H9 (cell line): ENCODE measurements around the gene ZC3H7B. TPM values are rescaled to one million over a fixed set of nuclear protein-coding genes. Genes with fewer than 3 reads are reported as not detected.

Experiments
- DNase-seq: peaks from one replicate; pipeline ENCODE4 v3.0.0-alpha.2; 2017
- H2AFZ ChIP-seq: one replicate; pipeline ENCODE4 v1.6.1; 2013; ENCODE audit warnings: mild to moderate bottlenecking, low read length, control low read depth, moderate library complexity
- H2AK5ac ChIP-seq: 2 replicates; pipeline ENCODE4 v1.6.1; 2013; ENCODE audit warnings: low read length, control low read depth, mixed read lengths; ENCODE audit not compliant: insufficient read length
- H2BK120ac ChIP-seq: one replicate; pipeline ENCODE4 v1.6.1; 2013; ENCODE audit warnings: low read depth, mild to moderate bottlenecking, low read length, control low read depth, inconsistent platforms; ENCODE audit not compliant: poor library complexity, severe bottlenecking
- H2BK12ac ChIP-seq: 2 replicates; pipeline ENCODE4 v1.6.1; 2013; ENCODE audit warnings: low read length, control low read depth, mixed read lengths, low read depth; ENCODE audit not compliant: insufficient read length
- H2BK15ac ChIP-seq: 2 replicates; pipeline ENCODE4 v1.6.1; 2013; ENCODE audit warnings: low read depth, low read length, control low read depth
- H2BK20ac ChIP-seq: one replicate; pipeline ENCODE4 v1.6.1; 2013; ENCODE audit warnings: low read depth, mild to moderate bottlenecking, low read length, control low read depth, inconsistent platforms; ENCODE audit not compliant: poor library complexity, severe bottlenecking
- H2BK5ac ChIP-seq: 2 replicates; pipeline ENCODE4 v1.6.1; 2013; ENCODE audit warnings: low read length, control low read depth, mixed read lengths; ENCODE audit not compliant: insufficient read length
- H3K14ac ChIP-seq: 2 replicates; pipeline ENCODE4 v1.6.1; 2013; ENCODE audit warnings: low read length, control low read depth; ENCODE audit not compliant: insufficient read depth
- H3K18ac ChIP-seq: 2 replicates; pipeline ENCODE4 v1.6.1; 2013; ENCODE audit warnings: low read depth, mild to moderate bottlenecking, mixed read lengths, low read length, control low read depth; ENCODE audit not compliant: insufficient read length
- H3K23ac ChIP-seq: 2 replicates; pipeline ENCODE4 v1.6.1; 2013; ENCODE audit warnings: low read length, control low read depth, mixed read lengths, low read depth; ENCODE audit not compliant: insufficient read length
- H3K23me2 ChIP-seq: 2 replicates; pipeline ENCODE4 v1.6.1; 2013; ENCODE audit warnings: low read depth, mild to moderate bottlenecking, mixed read lengths, low read length, control low read depth; ENCODE audit not compliant: insufficient read length, poor library complexity, severe bottlenecking
- H3K27ac ChIP-seq: 2 replicates; pipeline ENCODE4 v1.5.1; 2013; ENCODE audit warnings: low read length, control low read depth, mixed read lengths, low read depth; ENCODE audit not compliant: insufficient read length
- H3K27me3 ChIP-seq: 2 replicates; pipeline ENCODE4 v1.6.1; 2013; ENCODE audit warnings: low read length, control low read depth, inconsistent platforms; ENCODE audit not compliant: insufficient read depth
- H3K4ac ChIP-seq: 2 replicates; pipeline ENCODE4 v1.6.1; 2013; ENCODE audit warnings: low read depth, mild to moderate bottlenecking, control low read depth, inconsistent platforms, low read length, moderate library complexity
- H3K4me1 ChIP-seq: 2 replicates; pipeline ENCODE4 v1.6.1; 2013; ENCODE audit warnings: low read length, control low read depth, inconsistent platforms; ENCODE audit not compliant: insufficient read depth
- H3K4me2 ChIP-seq: 2 replicates; pipeline ENCODE4 v1.6.1; 2013; ENCODE audit warnings: low read length, control low read depth, mixed read lengths; ENCODE audit not compliant: insufficient read length, insufficient read depth
- H3K56ac ChIP-seq: 2 replicates; pipeline ENCODE4 v1.6.1; 2013; ENCODE audit warnings: low read depth, mild to moderate bottlenecking, mixed read lengths, low read length, control low read depth; ENCODE audit not compliant: insufficient read length
- H3K79me1 ChIP-seq: 2 replicates; pipeline ENCODE4 v1.6.1; 2013; ENCODE audit warnings: low read depth, mild to moderate bottlenecking, moderate library complexity, low read length, control low read depth, inconsistent platforms; ENCODE audit not compliant: insufficient read depth, poor library complexity, severe bottlenecking
- H3K79me2 ChIP-seq: 2 replicates; pipeline ENCODE4 v1.6.1; 2013; ENCODE audit warnings: low read length, control low read depth, inconsistent platforms; ENCODE audit not compliant: insufficient read depth
- H3K9ac ChIP-seq: 2 replicates; pipeline ENCODE4 v1.6.1; 2013; ENCODE audit warnings: low read length, control low read depth, mixed read lengths; ENCODE audit not compliant: insufficient read length; ENCODE audit errors: extremely low read depth
- H3K9me3 ChIP-seq: one replicate; pipeline ENCODE4 v1.6.1; 2013; ENCODE audit warnings: low read depth, low read length, inconsistent platforms; ENCODE audit not compliant: control insufficient read depth
- H3T11ph ChIP-seq: one replicate; pipeline ENCODE4 v1.6.1; 2013; ENCODE audit warnings: mild to moderate bottlenecking, low read length, control low read depth, inconsistent platforms
- H4K20me1 ChIP-seq: one replicate; pipeline ENCODE4 v1.6.1; 2013; ENCODE audit not compliant: control insufficient read depth, insufficient read length, insufficient read depth
- H4K5ac ChIP-seq: 2 replicates; pipeline ENCODE4 v1.6.1; 2013; ENCODE audit warnings: low read depth, mild to moderate bottlenecking, mixed read lengths, low read length, control low read depth; ENCODE audit not compliant: insufficient read length
- H4K8ac ChIP-seq: replicated peaks from 2 replicates; pipeline ENCODE4 v1.6.1; 2013; ENCODE audit warnings: low read length, control low read depth, mixed read lengths, low read depth; ENCODE audit not compliant: insufficient read length
- H4K91ac ChIP-seq: 2 replicates; pipeline ENCODE4 v1.6.1; 2013; ENCODE audit warnings: low read depth, mild to moderate bottlenecking, moderate library complexity, mixed read lengths, low read length, control low read depth; ENCODE audit not compliant: insufficient read length
- H3K27ac Mint-ChIP-seq, 3 experiments: 2 replicates in 2 of 3; 3 replicates in 1 of 3; pipeline ENCODE4 v1.8.0; 2020 to 2021; ENCODE audit warnings: mixed read lengths in 3 of 3, mild to moderate bottlenecking in 1 of 3, moderate library complexity in 1 of 3
- H3K27me3 Mint-ChIP-seq: 2 replicates; pipeline ENCODE4 v1.8.0; 2021; ENCODE audit warnings: low read depth, mild to moderate bottlenecking, moderate library complexity, mixed read lengths
- H3K36me3 Mint-ChIP-seq, 3 experiments: 2 replicates in 2 of 3; 3 replicates in 1 of 3; pipeline ENCODE4 v1.8.0; 2020 to 2021; ENCODE audit warnings: low read depth in 3 of 3, mixed read lengths in 3 of 3; ENCODE audit not compliant: insufficient read depth in 1 of 3
- H3K4me1 Mint-ChIP-seq, 2 experiments: 2 replicates each; pipeline ENCODE4 v1.8.0; 2020; ENCODE audit warnings: mixed read lengths in 2 of 2
- H3K4me3 Mint-ChIP-seq, 2 experiments: 2 replicates in 1 of 2; 3 replicates in 1 of 2; pipeline ENCODE4 v1.8.0; 2020 to 2021; ENCODE audit warnings: mild to moderate bottlenecking in 2 of 2, mixed read lengths in 2 of 2, moderate library complexity in 1 of 2
- H3K9me3 Mint-ChIP-seq, 2 experiments: 2 replicates in 1 of 2; 3 replicates in 1 of 2; pipeline ENCODE4 v1.8.0; 2020; ENCODE audit warnings: mild to moderate bottlenecking in 2 of 2, mixed read lengths in 2 of 2, moderate library complexity in 1 of 2
- CTCF ChIP-seq: fragments of 200-600 bp; sonication (generic); conservative IDR thresholded peaks from 3 replicates; pipeline ENCODE4 v1.8.0; 2021; ENCODE audit warnings: antibody characterized with exemption, mild to moderate bottlenecking
- WGBS: extraction: QIAGEN DNeasy Blood & Tissue Kit; methylation state at CpG from one replicate; pipeline ENCODE4 v1.1.7; 2013; ENCODE audit warnings: missing lambda C conversion rate, low lambda C conversion rate, mixed read lengths; ENCODE audit not compliant: insufficient read length; ENCODE audit errors: extremely low coverage; 5-methylcytosine and 5-hydroxymethylcytosine counted together
- total RNA-seq: library from RNA; stranded (reverse); gene quantifications from 2 replicates; pipeline ENCODE4 v1.2.1, GENCODE V29; 2021

Gene ZC3H7B
- total RNA-seq, 1 experiment from 2014 or later, result 69.3 TPM

DNA sequence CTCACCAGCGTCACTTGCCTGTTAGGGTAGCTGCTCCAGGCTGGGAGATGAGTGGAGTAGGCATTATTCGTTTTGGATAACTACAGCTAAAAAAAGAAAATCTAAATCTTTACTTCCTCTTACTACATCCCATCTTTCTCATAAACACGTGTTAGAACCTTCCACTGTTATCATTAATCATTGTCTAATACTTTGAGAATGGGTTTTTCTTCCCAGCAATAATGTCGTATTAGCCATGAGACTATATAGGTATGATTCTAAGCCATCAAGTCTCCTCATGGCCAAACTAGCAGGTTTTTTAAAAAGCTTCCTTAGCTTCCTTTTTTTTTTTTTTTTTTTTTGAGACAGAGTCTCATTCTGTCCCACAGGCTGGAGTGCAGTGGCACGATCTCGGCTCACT, 76.5 kb downstream of the ZC3H7B start:
- no peak overlapping the region for H4K91ac ChIP-seq
- no peak overlapping the region for H3K14ac ChIP-seq
- Mint-ChIP-seq H3K4me3 (no peak overlapping the region), H3K36me3 (no peaks in the 10 kb centered on the region), H3K9me3 (no peaks in the 10 kb centered on the region; a peak in 1 of 5 replicates), H3K4me1 (peaks cover 13 to 18% of the 10 kb centered on the region in 2 experiments), H3K27me3 (peaks cover 4% of the 10 kb centered on the region), H3K27ac (no peak overlapping the region; a peak in 1 of 7 replicates)
- H2BK12ac ChIP-seq, result no peak overlapping the region
- H3K23me2 ChIP-seq, result peaks cover 12% of the 10 kb centered on the region
- H4K20me1 ChIP-seq, result no peaks in the 10 kb centered on the region
- no peak overlapping the region for H3T11ph ChIP-seq
- H3K23ac ChIP-seq, result no peak overlapping the region
- no peaks in the 10 kb centered on the region for H3K9me3 ChIP-seq
- 100% methylated on average over 1 of the region's 6 CpGs for WGBS
- H3K27ac ChIP-seq, result no peak overlapping the region
- no peak overlapping the region for H4K8ac ChIP-seq
- H3K79me2 ChIP-seq, result no peaks in the 10 kb centered on the region
- H4K5ac ChIP-seq, result no peak overlapping the region
- no peak for TF ChIP-seq CTCF
- no peak for DNase-seq
- H3K4me1 ChIP-seq, result no peaks in the 10 kb centered on the region
- H3K4me2 ChIP-seq, result no peak overlapping the region
- H3K18ac ChIP-seq, result no peak overlapping the region
- H2BK15ac ChIP-seq, result no peak overlapping the region
- H3K9ac ChIP-seq, result no peak overlapping the region
- H3K79me1 ChIP-seq, result no peaks in the 10 kb centered on the region
- no peak overlapping the region for H2AK5ac ChIP-seq
- no peak overlapping the region for H3K56ac ChIP-seq
- no peaks in the 10 kb centered on the region for H3K27me3 ChIP-seq
- no peak overlapping the region for H2BK5ac ChIP-seq
- no peak overlapping the region for H2BK20ac ChIP-seq
- no peak overlapping the region for H2BK120ac ChIP-seq
- no peak overlapping the region for H2AFZ ChIP-seq
- H3K4ac ChIP-seq, result no peak overlapping the region
